Left ventricle myocardium inferior (tissue), 1 donor: ENCODE data around the gene MMEL1. TPM values are rescaled to one million over a fixed set of nuclear protein-coding genes. Genes with fewer than 3 reads are reported as not detected.

Source experiments
- DNase-seq: peaks from one replicate; pipeline ENCODE4 v3.0.0-alpha.2; 2020
- H3K27ac ChIP-seq: fragments of 200-600 bp; replicated peaks from 2 replicates; pipeline ENCODE4 v1.8.0; 2021
- H3K27me3 ChIP-seq: fragments of 200-600 bp; 2 replicates; pipeline ENCODE4 v1.8.0; 2021; ENCODE audit warnings: low read depth
- H3K36me3 ChIP-seq: fragments of 200-600 bp; 2 replicates; pipeline ENCODE4 v1.8.0; 2021
- H3K4me1 ChIP-seq: fragments of 200-600 bp; 2 replicates; pipeline ENCODE4 v1.8.0; 2021
- H3K4me3 ChIP-seq: fragments of 200-600 bp; 2 replicates; pipeline ENCODE4 v1.8.0; 2021; ENCODE audit warnings: mild to moderate bottlenecking, moderate library complexity
- H3K9me3 ChIP-seq: fragments of 200-600 bp; replicated peaks from 2 replicates; pipeline ENCODE4 v1.8.0; 2021
- intact Hi-C: fragments of 100-400 bp; cut with micrococcal nuclease; formaldehyde crosslinking; loops from one replicate; pipeline ENCODE4 v1.11.0; 2022
- total RNA-seq: library from RNA; stranded (reverse); fragmentation: NEBNext Ultra II Directional; extraction: Animal tissue kit (Norgen Biotek cat#: 25700); gene quantifications from one replicate; pipeline ENCODE4 v1.2.1, GENCODE V29; 2021
- TF ChIP-seq, protein P1 (sequence below): fragments of 200-600 bp; IDR thresholded peaks from 2 replicates; pipeline ENCODE4 v1.8.0; 2021; ENCODE audit warnings: antibody characterized with exemption, mild to moderate bottlenecking, borderline replicate concordance
- donor health status: DM: no; HTN: yes; CAD: no; lungs with severe emphysema.

Gene MMEL1
- total RNA-seq, 1 donor from 2014 or later = 0.82 TPM

DNA sequence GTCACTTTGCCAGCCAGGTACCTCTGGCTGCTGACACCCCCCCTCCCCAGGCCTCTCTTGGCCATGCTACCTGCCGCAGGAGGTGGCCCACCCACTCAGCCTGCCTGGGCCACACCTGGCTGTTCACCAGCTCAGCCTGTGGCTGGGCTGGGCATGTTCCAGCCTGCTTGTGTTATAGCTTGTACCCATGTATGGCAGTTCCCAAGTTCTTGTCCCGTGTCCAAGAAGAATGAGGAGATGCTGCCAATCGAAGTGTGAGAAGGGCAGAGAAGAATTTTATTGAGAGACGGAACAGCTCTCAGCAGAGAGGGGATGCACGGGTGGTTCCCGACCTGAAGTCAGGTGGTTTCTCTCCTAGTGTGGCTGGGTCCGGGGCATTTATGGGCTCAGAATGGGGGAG, 3.9 kb upstream of the MMEL1 start:
- DNase-seq = no peak
- no peak overlapping the region for H3K4me3 ChIP-seq
- TF ChIP-seq, protein P1, sequence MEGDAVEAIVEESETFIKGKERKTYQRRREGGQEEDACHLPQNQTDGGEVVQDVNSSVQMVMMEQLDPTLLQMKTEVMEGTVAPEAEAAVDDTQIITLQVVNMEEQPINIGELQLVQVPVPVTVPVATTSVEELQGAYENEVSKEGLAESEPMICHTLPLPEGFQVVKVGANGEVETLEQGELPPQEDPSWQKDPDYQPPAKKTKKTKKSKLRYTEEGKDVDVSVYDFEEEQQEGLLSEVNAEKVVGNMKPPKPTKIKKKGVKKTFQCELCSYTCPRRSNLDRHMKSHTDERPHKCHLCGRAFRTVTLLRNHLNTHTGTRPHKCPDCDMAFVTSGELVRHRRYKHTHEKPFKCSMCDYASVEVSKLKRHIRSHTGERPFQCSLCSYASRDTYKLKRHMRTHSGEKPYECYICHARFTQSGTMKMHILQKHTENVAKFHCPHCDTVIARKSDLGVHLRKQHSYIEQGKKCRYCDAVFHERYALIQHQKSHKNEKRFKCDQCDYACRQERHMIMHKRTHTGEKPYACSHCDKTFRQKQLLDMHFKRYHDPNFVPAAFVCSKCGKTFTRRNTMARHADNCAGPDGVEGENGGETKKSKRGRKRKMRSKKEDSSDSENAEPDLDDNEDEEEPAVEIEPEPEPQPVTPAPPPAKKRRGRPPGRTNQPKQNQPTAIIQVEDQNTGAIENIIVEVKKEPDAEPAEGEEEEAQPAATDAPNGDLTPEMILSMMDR = no peak
- H3K27me3 ChIP-seq = peaks cover 34% of the 10 kb centered on the region
- intact Hi-C loops = no loop called here
- H3K36me3 ChIP-seq = no peaks in the 10 kb centered on the region
- H3K27ac ChIP-seq = no peak overlapping the region
- peaks cover 13% of the 10 kb centered on the region for H3K9me3 ChIP-seq
- peaks cover 5% of the 10 kb centered on the region for H3K4me1 ChIP-seq

DNA sequence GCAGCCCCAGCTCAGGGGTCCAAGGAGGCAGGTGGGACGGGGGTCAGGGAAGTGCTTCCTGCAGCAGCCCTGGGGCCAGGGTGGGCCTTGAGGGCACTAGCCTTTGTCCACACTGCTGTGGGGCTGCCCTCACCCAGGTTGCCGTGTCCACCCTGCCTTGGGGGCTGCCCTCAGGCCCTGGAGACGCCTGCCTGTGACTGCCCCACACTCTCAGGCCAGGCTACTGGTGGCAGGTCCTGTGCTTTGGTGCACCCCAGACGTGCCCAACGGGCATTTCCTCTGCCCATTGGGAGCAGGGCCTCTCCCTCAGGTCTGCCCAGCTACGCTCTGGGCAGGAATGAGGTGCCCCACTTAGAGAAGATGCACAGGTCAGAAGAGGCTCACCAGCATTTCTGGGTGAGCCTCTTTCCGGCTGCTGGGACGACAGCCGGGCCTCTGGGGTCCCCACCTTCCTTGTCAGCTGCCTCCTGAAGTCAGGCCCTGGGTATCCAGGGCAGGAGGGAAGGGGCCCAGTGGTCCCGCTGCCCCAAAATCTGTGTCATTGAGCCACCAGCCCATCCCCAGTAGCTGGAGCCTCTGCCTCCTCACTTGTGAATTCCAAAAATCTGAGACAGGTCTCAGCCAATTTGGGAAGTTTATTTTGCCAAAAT, 2.7 kb upstream of the MMEL1 start:
- Histone ChIP-seq H3K27me3 (peaks cover 46% of the 10 kb centered on the region), H3K9me3 (peaks cover 13% of the 10 kb centered on the region), H3K27ac (no peak overlapping the region), H3K36me3 (no peaks in the 10 kb centered on the region), H3K4me1 (no peaks in the 10 kb centered on the region), H3K4me3 (no peak overlapping the region)
- intact Hi-C loops = no loop called here
- DNase-seq = no peak
- TF ChIP-seq, protein P1 = no peak

DNA sequence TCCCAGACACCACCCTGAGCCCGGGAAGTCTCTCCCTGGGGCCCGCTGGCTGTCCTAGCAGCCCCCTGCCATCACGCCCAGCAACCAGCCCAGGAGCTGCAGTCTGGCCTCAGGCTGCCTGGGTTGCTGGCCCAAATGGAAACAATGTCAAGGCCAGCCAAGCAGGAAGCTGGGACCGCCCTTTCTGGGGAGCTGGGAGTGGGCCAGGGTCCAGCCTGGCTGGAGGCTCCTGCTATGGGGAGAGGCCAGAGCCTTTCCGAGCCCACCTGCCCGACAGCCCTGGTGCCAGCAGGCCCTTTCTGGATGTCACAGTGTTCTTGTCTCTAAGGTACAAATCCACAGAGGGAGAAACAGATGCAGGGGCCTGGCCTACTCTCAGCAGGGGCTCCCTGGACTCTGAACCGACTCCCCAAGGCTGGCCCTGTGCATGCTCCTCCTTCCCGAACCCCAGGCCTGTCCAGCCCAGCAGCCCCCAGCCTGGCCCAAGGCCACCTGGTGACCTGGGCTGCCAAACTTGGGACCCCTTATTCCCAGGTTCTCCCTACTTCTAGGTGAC, 1.2 kb upstream of the MMEL1 start:
- Histone ChIP-seq H3K27me3 (peaks cover 61% of the 10 kb centered on the region), H3K4me3 (no peak overlapping the region), H3K9me3 (peaks cover 13% of the 10 kb centered on the region), H3K36me3 (no peaks in the 10 kb centered on the region), H3K27ac (no peak overlapping the region), H3K4me1 (peaks cover 2% of the 10 kb centered on the region)
- intact Hi-C loops = no loop called here
- TF ChIP-seq, protein P1 = no peak
- no peak for DNase-seq

DNA sequence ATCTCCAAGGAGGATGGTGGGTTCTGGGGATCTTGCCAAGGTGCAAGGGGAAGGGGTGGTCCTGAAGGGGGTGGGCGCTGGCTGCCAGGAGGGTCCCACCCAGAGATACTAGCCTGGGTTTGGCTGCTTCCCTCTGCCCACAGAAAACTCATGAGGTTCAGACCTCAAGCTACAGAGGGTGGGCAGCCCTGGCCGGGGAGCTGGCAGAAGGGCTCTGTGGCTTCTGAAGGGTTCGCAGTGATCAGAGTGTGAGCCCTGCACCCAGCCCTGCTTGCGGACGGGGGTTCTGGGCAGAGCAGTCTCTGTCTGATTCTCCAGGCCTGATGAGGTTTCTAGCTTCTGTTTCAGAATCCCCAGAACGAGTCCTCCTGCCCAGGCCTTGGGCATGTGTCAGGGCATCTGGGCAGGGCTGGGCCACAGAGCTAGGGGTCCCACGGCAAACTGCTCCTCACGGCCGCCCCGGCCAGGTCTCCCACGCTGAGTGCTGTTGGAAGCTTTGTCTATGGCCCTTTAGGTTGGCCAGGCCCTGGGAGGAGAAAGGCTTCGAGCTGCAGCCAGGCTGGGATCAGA, 635 bp upstream of the MMEL1 start:
- Histone ChIP-seq H3K9me3 (peaks cover 13% of the 10 kb centered on the region), H3K4me3 (no peak overlapping the region), H3K27ac (no peak overlapping the region), H3K36me3 (no peaks in the 10 kb centered on the region), H3K27me3 (peaks cover 67% of the 10 kb centered on the region), H3K4me1 (peaks cover 8% of the 10 kb centered on the region)
- TF ChIP-seq, protein P1 = no peak
- intact Hi-C loops = no loop called here
- no peak for DNase-seq

DNA sequence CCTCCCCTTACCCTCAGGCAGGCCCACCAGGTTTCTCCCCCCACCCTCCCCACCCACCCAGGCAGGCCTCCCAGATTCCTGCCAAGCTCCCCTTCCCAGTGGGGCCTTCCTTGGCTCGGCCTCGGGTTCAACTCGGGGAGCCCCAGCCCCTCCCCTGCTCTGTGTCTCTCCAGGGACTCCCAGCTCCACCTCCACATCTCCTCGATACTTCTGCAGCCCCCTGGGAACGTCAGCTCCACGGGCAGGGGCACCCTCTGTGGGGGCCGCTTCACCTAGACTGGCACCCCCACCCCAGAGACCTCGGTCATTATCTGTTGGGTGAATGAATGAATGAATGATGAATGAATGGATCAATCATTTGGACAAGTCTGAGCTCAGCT, 775 bp downstream of the MMEL1 start:
- H3K27me3 ChIP-seq = peaks cover 81% of the 10 kb centered on the region
- peaks cover 11% of the 10 kb centered on the region for H3K9me3 ChIP-seq
- H3K4me1 ChIP-seq = peaks cover 10% of the 10 kb centered on the region
- DNase-seq = no peak
- H3K27ac ChIP-seq = no peak overlapping the region
- H3K4me3 ChIP-seq = no peak overlapping the region
- TF ChIP-seq, protein P1 = no peak
- H3K36me3 ChIP-seq = no peaks in the 10 kb centered on the region
- intact Hi-C loops = no loop called here
